EH (cell line): ENCODE measurements around the gene CCNQ.
A peak's percentile ranks its signal among the peaks of the same experiment; 100 is the strongest.

Source experiments
- DNase-seq: peaks from one replicate; pipeline ENCODE4 v3.0.0-alpha.2; 2015; ENCODE audit warnings: low read depth

The CCNQ gene

GRCh38 chrX:153539171-153539978, 59.6 kb downstream of the CCNQ start:
- DNase-seq: peak; percentile 65

- no peak for DNase-seq
Observed at GRCh38 chrX:153538424-153538823, 60.5 kb downstream of the CCNQ start.
